Globus pallidus (tissue), 1 donor: ENCODE data around the gene TCF4.
"Not testable (repeated sequence)": the region's sequence is repeated elsewhere in the genome, so short reads cannot be mapped to it uniquely, and the experiment has no call there.

Experiments used
- DNase-seq: peaks from one replicate; pipeline ENCODE4 v3.0.0-alpha.2; 2015; ENCODE audit warnings: low spot score

Gene TCF4

DNA sequence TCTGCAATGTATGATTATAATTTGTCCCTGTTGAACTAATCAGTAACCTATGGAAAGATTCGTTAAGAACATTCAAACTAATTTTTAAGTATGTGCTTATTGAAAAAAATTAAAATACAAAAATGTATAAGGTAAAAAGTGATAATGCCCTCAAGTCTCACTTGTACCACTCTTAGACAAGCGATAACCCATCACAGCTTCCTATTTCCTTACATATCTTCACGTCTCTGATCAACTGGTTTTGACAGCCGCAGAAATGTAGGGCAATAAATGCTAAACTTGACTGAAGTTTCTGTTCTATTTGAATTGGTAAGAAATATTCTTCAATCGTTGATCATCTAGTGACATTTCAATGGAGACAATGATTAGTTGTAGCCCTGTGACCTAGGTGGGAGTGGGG is 112.5 kb downstream of the TCF4 start:
- DNase-seq: no peak

DNA sequence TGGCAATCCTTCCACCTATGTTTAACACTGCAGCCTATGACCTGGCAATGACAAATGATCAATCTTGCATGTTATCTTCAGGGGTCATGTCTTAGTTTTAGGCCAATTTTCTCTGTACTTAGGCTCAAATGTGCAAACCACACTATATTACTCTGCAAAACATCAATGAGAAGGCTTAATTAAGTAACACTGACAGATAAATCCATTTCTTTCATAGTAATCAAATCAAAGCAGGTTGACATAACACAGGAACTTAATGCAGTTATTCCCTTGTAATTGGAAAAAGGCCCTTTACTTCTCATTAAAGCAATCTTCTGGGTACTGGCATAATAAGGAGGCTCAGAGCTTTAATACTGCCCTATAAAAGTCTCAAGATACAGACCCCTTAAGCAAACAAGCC is 114.4 kb downstream of the TCF4 start:
- DNase-seq: no peak

DNA sequence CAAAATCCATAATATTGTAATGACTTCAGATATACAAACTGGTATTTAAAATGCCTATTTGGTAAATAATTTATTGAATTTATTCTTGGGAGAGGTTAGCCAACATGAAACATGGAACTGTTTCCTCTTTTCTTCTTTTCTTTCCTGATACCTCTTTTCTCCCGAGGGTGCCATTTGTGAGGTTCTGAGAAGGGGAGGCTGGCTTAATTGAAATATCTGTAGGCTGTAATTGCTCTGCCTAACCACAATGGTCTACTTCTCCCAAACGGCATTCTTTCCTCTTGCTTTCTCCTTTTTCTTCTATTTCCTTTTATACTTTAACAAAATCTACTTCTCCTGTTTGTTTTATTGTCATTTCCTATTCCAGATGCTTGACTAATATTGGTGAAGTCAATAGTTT is 114.9 kb downstream of the TCF4 start:
- no peak for DNase-seq

DNA sequence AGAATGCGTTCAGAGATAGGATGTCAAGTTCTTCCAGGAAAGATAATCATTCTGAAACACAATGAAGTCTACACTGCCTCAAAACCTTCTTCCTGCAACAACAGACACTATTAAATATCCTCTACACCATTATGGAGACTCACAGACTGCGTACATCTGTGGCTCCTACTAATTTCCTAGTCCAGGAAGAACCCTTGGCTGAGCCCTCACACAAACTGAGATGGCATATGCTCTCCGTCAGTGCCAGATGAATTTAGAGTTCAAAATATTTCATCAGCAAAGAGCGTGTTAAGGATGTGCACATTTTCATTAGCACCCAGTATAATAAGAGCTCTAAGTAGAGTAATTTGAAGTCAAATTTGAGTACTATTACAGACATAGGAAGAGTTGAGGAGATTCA is 117.2 kb downstream of the TCF4 start:
- DNase-seq: no peak

- not testable (repeated sequence) for DNase-seq
Measured at GRCh38 chr18:55469134-55469533, 118.9 kb downstream of the TCF4 start.

GRCh38 chr18:55466789-55467188 is 121.2 kb downstream of the TCF4 start:
- DNase-seq: no peak

GRCh38 chr18:55465313-55465712 is 122.7 kb downstream of the TCF4 start:
- DNase-seq: no peak

DNA sequence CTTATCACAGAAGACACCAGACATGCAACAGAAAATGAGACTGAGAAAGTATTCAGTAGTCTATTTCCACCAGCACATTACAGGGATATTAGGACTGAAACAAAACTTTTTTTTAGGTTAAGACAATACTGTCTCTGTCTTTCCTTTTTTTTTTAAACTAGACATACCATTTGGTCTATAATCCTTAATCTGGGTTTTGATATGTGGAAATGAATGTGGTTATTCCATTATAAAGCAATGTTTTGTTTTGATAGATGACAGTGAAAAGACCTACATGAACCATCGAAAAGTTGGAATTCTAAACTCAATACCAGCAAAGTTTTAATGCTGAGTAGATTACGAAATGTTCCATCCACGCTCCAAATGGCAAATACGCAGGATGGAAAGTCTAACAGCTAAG is 123.4 kb downstream of the TCF4 start:
- DNase-seq: no peak

GRCh38 chr18:55462652-55463051 is 125.3 kb downstream of the TCF4 start:
- DNase-seq: no peak

- DNase-seq: no peak
Measured at GRCh38 chr18:55461848-55462247, 126.1 kb downstream of the TCF4 start.

GRCh38 chr18:55458456-55459203 is 129.4 kb downstream of the TCF4 start:
- peak; percentile 84 for DNase-seq

- no peak for DNase-seq
Measured at GRCh38 chr18:55457028-55457427, 131.0 kb downstream of the TCF4 start.

- DNase-seq: no peak
Measured at GRCh38 chr18:55455938-55456337, 132.1 kb downstream of the TCF4 start.

DNA sequence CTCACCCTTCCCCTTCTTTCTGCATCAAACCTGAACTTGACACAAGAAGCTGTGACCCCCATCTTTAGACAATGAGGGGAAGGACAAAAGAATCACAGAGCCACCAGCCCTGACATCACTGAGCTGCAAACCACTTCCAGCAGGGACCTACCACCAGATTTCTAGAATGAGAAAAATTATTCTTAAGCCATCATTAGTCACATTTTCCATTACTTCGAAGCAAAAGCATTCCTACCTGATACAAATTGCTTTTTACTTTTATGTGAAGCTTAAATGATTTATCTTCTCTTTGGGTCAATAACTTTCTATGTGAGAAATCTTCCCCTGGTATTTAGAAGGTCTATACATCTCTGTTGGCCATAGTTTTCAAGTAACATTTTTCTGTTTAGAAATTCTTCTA is 134.8 kb downstream of the TCF4 start:
- DNase-seq: no peak

DNA sequence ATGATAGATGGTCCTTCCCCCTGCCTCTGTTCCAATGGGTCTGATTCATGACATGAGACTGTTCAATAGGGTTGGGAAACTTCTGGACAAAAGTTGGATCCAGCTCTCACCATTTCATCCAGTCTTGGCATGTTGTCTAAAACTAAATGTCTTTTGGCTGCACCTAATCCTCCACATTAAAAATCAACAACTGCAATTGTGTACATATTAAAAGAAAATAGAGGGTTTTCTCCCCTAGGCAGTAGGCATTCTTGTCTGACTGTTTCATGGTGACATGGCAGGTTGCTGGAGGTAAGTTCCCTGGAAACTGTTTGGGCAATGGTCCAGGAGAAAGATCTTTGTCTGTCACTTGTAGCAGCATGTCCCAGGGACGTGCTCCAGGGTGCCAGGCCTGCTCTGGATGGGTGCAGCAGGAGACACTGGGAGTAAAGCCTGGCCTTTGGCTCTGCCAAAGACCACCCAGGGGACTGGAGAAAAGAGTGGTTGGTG is 135.8 kb downstream of the TCF4 start:
- DNase-seq: no peak

GRCh38 chr18:55449412-55450140 is 138.4 kb downstream of the TCF4 start:
- no peak for DNase-seq

GRCh38 chr18:55448420-55448819 is 139.6 kb downstream of the TCF4 start:
- DNase-seq: no peak

DNA sequence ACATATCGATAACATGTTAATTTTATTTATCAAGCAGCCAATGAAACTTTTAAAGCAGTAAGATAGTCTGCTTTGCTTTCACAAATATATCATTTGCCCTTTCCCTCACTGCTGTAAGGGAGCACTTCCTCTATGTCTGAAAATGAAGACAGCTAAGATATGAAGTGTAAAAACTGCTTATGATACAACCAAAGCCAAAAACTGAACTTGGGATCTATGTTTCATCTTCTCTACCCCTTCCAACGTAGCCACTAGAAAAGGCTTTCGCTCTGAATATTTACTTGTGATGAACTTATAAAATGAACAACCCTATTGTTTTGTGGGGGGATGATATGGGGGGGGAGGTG is 140.3 kb downstream of the TCF4 start:
- DNase-seq: no peak

DNA sequence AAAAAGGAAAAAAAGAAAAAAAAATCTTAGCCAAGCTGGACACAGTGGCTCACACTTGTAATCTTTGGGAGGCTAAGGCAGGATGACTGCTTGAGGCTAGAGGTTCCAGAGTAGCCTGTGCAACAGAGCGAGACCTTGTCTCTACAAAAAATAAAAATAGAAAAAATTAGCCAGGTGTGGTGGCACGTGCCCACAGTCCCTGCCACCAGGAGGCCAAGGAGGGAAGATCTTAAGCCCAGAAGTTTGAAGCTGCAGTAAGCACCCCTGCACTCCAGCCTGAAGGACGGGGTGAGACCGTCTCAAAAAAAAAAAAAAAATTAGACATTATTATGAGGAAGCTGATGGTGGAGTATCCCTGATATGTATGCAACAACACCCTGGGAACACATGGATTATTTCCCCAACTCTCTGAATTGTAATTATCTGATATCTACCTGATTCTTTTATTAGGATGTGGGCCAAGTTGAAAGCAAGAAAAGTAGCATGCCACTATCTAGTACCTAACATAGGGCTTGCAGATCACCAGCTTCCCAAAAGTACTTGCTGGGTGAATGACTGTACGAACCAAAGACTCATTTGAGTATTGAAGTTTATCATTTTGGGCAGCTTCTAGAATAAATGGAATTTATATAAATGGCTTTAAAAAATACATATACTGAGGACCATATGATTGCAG is 140.9 kb downstream of the TCF4 start:
- DNase-seq: no peak

DNA sequence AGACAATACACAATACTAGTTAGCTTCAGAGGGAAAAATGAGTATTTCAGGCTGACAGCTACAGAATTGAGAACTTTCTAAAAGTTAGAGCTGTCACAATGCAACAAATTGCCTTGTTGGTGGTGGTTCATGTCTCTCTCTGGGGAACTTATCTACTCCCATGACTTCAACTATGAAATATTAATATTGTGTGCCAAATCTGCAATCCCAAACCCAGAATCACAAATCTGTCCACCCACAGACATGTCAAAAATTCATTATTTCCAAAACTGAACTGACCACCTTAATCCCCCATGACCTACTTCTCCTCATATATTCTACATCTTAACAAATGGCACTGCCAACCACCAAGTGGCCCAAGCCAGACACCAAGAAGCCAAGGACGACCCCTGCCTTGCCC is 143.5 kb downstream of the TCF4 start:
- no peak for DNase-seq

DNA sequence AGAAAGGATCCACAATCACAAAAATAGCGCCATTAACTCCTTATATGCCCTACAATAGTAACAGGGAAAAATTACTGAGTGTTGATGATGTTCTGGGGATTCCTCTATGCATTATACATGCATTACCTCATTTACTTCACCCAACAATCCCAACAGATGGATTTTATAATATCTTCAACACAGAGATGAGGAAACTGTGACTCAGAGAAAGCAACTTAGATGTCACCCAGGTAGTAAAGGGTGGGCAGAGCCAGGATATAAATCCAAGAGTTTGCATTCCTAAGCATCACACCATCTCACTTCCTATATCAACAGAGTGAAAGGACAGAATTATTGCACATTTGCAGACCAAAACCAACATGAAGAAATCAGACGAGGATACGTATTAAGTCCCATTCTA is 144.2 kb downstream of the TCF4 start:
- DNase-seq: no peak

- no peak for DNase-seq
Measured at GRCh38 chr18:55442561-55442960, 145.4 kb downstream of the TCF4 start.

- DNase-seq: no peak
Measured at GRCh38 chr18:55440988-55441387, 147.0 kb downstream of the TCF4 start.
